ENCODE data around the gene RPL37. TPM values are rescaled to one million over a fixed set of nuclear protein-coding genes. Genes with fewer than 3 reads are reported as not detected.

Gene RPL37
- total RNA-seq, 4 donors from 2014 or later, result 64.0 to 132 (median 91.4) TPM

- Histone ChIP-seq H3K4me1 (peaks cover 4 to 30% (median 7%) of the 10 kb centered on the region in 3 donors), H3K36me3 (peaks cover 0 to 10% of the 10 kb centered on the region in 2 donors), H3K9me3 (peaks cover 0 to 7% (median 0%) of the 10 kb centered on the region in 3 donors), H3K4me3 (no peak overlapping the region), H3K27me3 (no peaks in the 10 kb centered on the region), H3K27ac (no peak overlapping the region)
- ATAC-seq, result no peak
- WGBS, 2 donors (ENCODE audit: low coverage in 1 of 2), result 88 to 100% methylated on average over 1 of the region's 1 CpG
- no peak for TF ChIP-seq POLR2A (IDR thresholded peaks at IDR 0.05)
- TF ChIP-seq, protein P1, sequence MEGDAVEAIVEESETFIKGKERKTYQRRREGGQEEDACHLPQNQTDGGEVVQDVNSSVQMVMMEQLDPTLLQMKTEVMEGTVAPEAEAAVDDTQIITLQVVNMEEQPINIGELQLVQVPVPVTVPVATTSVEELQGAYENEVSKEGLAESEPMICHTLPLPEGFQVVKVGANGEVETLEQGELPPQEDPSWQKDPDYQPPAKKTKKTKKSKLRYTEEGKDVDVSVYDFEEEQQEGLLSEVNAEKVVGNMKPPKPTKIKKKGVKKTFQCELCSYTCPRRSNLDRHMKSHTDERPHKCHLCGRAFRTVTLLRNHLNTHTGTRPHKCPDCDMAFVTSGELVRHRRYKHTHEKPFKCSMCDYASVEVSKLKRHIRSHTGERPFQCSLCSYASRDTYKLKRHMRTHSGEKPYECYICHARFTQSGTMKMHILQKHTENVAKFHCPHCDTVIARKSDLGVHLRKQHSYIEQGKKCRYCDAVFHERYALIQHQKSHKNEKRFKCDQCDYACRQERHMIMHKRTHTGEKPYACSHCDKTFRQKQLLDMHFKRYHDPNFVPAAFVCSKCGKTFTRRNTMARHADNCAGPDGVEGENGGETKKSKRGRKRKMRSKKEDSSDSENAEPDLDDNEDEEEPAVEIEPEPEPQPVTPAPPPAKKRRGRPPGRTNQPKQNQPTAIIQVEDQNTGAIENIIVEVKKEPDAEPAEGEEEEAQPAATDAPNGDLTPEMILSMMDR (IDR thresholded peaks at IDR 0.05), result no peak
- no peak for TF ChIP-seq POLR2AphosphoS5 (IDR thresholded peaks at IDR 0.05)
- TF ChIP-seq EP300 (IDR thresholded peaks at IDR 0.05), result no peak
Measured at GRCh38 chr5:40784027-40784653, 50.9 kb downstream of the RPL37 start.

- no peaks in the 10 kb centered on the region for H3K9me3 ChIP-seq
- peak; percentile 66 for ATAC-seq
- TF ChIP-seq POLR2AphosphoS5 (IDR thresholded peaks at IDR 0.05), result no peak
- TF ChIP-seq POLR2A (IDR thresholded peaks at IDR 0.05), result no peak
- no peak for TF ChIP-seq EP300 (IDR thresholded peaks at IDR 0.05)
- TF ChIP-seq, protein P1 (IDR thresholded peaks at IDR 0.05), result no peak
- peaks cover 4 to 29% (median 7%) of the 10 kb centered on the region in 3 donors for H3K4me1 ChIP-seq
- no peaks in the 10 kb centered on the region for H3K27me3 ChIP-seq
- H3K36me3 ChIP-seq, result peaks cover 0 to 7% of the 10 kb centered on the region in 2 donors
- H3K4me3 ChIP-seq, result no peak overlapping the region
- no peak overlapping the region for H3K27ac ChIP-seq
Measured at GRCh38 chr5:40781843-40782409, 53.1 kb downstream of the RPL37 start.

DNA sequence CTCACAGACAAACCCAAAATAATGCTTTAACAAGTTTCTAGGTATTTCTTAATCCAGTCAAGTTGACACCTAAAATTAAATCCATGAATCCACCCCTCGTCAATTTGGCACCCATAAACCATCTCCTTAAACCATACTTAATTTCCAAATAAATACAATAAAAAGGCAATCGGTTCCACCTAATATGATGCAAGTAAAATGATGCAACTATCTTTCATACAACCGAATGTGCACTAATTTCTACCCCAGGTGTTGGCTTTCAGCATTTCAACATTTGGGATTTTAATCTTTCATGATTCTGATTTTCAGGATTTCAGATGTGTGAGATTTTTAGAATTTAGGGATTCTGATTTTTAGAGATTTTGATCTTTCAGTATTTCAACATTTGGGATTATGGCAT, 54.2 kb downstream of the RPL37 start:
- Histone ChIP-seq H3K4me3 (no peak overlapping the region), H3K36me3 (peaks cover 0 to 17% of the 10 kb centered on the region in 2 donors), H3K9me3 (no peaks in the 10 kb centered on the region), H3K4me1 (peaks cover 7 to 36% (median 7%) of the 10 kb centered on the region in 3 donors), H3K27ac (no peak overlapping the region), H3K27me3 (no peaks in the 10 kb centered on the region)
- ATAC-seq, result no peak
- 94 to 96% methylated on average over 3 of the region's 3 CpGs for WGBS, 2 donors (ENCODE audit: low coverage in 1 of 2)
- TF ChIP-seq, protein P1 (IDR thresholded peaks at IDR 0.05), result no peak
- TF ChIP-seq POLR2A (IDR thresholded peaks at IDR 0.05) (no peak), POLR2AphosphoS5 (IDR thresholded peaks at IDR 0.05) (no peak), EP300 (IDR thresholded peaks at IDR 0.05) (no peak)

DNA sequence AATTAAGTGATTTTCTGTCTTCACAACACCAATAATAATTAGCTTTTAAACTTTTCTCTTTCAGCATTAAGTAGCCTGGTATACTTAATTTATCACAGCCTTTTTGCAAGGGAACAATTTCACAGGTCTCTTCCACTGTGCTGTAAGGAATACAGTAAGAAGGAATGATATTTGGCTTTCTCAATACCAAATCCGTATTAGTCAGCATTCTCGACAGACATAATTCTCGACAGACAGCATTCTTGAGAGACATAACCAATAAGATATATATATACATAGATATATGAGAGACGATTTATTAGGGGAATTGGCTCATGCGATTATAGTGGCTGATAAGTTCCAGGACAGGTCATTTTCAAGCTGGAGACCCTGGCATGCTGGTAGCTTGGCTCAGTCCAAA, 54.8 kb downstream of the RPL37 start:
- Histone ChIP-seq H3K9me3 (no peaks in the 10 kb centered on the region), H3K4me3 (no peak overlapping the region), H3K4me1 (peaks cover 7 to 38% (median 11%) of the 10 kb centered on the region in 3 donors), H3K27ac (no peak overlapping the region), H3K27me3 (no peaks in the 10 kb centered on the region), H3K36me3 (peaks cover 0 to 24% of the 10 kb centered on the region in 2 donors)
- no peak for ATAC-seq
- 76 to 88% methylated on average over 4 to 5 of the region's 5 CpGs for WGBS, 2 donors (ENCODE audit: low coverage in 1 of 2)
- TF ChIP-seq POLR2AphosphoS5 (IDR thresholded peaks at IDR 0.05) (no peak), POLR2A (IDR thresholded peaks at IDR 0.05) (no peak), EP300 (IDR thresholded peaks at IDR 0.05) (no peak)
- TF ChIP-seq, protein P1 (IDR thresholded peaks at IDR 0.05), result no peak

GRCh38 chr5:40779561-40779960, 55.5 kb downstream of the RPL37 start:
- peaks cover 7 to 38% (median 11%) of the 10 kb centered on the region in 3 donors for H3K4me1 ChIP-seq
- H3K9me3 ChIP-seq, result no peaks in the 10 kb centered on the region
- peaks cover 0 to 30% of the 10 kb centered on the region in 2 donors for H3K36me3 ChIP-seq
- TF ChIP-seq POLR2AphosphoS5 (IDR thresholded peaks at IDR 0.05), result no peak
- TF ChIP-seq, protein P1 (IDR thresholded peaks at IDR 0.05), result no peak
- no peak for TF ChIP-seq POLR2A (IDR thresholded peaks at IDR 0.05)
- no peak for TF ChIP-seq EP300 (IDR thresholded peaks at IDR 0.05)
- ATAC-seq, result no peak
- 87 to 91% methylated on average over 6 of the region's 6 CpGs for WGBS, 2 donors (ENCODE audit: low coverage in 1 of 2)
- H3K4me3 ChIP-seq, result no peak overlapping the region
- H3K27me3 ChIP-seq, result no peaks in the 10 kb centered on the region
- no peak overlapping the region for H3K27ac ChIP-seq
